22Rv1 (cell line): Measurements from ENCODE around the gene BCKDHB.

Experiments
- CTCF ChIP-seq: fragments of 450-650 bp; IDR thresholded peaks from 2 replicates; pipeline ENCODE4 v1.5.1; 2017; ENCODE audit warnings: mild to moderate bottlenecking
- ZFX ChIP-seq: fragments of 450-650 bp; IDR thresholded peaks from 2 replicates; pipeline ENCODE4 v1.6.1; 2017; ENCODE audit warnings: antibody characterized with exemption, borderline replicate concordance

DNA sequence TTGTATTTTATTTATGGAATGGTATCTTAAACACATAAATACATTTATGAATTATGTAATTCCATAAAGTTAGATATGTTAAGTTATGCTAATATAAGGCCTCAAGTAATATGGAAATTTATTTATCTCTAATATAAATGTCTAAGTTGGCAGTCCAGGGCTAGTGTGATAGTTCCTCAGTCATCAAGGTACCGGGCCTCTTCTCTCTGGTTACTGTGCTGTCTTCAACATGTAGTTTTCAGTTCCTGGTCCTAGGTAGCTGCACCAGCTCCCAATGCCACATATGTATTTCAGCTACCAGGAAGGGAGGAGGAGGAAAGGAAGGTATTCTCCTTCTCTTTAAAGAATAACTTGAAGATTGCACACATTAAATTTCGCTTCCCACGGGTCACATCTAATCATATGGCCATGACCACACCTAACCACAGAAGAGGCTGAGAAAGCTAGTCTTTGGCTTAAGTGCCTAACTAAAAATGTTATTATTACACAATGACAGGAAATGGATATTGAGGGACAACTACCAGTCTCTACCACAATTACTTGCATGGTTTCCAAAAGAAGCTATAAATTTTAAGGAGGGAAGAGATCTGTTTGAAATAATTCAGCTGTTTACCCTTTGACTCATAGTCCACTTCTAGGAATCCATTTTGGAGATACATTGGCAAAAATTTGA lies 68.6 kb downstream of the BCKDHB start:
- TF ChIP-seq CTCF (no peak), ZFX (no peak)
